Heart left ventricle (tissue), 13 donors: ENCODE data around the gene LPAR3.

ENCODE experiments used
- POLR2A ChIP-seq, 2 donors: fragments of 450-650 bp; IDR thresholded peaks; one replicate each; pipeline ENCODE4 v1.6.1; 2017; ENCODE audit warnings: antibody characterized with exemption in 2 of 2, mild to moderate bottlenecking in 2 of 2, moderate library complexity in 2 of 2
- TF ChIP-seq, protein P1 (sequence below), 12 donors: fragments of 200-600 bp; sonication (generic) in 4 of 12; IDR thresholded peaks; one replicate each; pipeline versions ENCODE4 v1.5.0 to v1.8.0; 2018 to 2022; ENCODE audit warnings: antibody characterized with exemption in 12 of 12, mild to moderate bottlenecking in 5 of 12
- donor health status: ischemic (EF 13 %, LVEDD 7.1; RV severe dilation, severe dysfunction).
- donor health status: DM: no; HTN: yes; CAD: no.
- donor health status: DM: no; HTN: no; CAD: no.
- donor health status: ischemic (EF 25% LVEDD 6.9; RV normal size, moderate dysfunction).
- donor health status: ischemic (EF 25% LVEDD 5.7; RV mildly dilated, moderate dysfunction).
- donor health status: ischemic (EF 35%, LVEDD 5.7; RV mildly dilated, moderate dysfunction).
- donor health status: nonischemic (EF 11% LVEDD 7.7; RV severe dilation, severe dysfunction).
- donor health status: DM: yes; HTN: yes; CAD: no.
- donor health status: PGD.
- donor health status: ischemic (EF 29% LVEDD 5.4; RV normal size, mild dysfunction).
- donor health status: nonischemic (EF 23%, LVEDD 6.1; RV moderate dilation, normal function).

DNA sequence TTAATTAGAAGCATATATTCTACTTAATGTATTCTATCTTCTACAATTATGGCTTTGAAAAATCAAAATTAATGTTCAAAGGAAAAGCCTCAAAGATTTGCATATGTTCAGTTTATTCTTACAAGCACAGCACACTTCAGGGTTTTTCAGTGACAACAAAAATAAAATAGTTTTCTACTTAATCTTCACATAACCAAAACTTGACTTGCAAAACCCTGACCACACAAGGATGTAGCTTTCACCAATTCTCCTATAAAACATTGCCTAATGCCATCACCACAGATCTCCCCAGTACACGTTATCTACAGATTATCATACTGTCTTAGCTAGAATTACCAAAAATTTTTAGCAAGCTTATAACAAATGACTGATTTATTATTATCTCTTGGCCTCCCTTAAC is 23.3 kb downstream of the LPAR3 start:
- TF ChIP-seq, protein P1, sequence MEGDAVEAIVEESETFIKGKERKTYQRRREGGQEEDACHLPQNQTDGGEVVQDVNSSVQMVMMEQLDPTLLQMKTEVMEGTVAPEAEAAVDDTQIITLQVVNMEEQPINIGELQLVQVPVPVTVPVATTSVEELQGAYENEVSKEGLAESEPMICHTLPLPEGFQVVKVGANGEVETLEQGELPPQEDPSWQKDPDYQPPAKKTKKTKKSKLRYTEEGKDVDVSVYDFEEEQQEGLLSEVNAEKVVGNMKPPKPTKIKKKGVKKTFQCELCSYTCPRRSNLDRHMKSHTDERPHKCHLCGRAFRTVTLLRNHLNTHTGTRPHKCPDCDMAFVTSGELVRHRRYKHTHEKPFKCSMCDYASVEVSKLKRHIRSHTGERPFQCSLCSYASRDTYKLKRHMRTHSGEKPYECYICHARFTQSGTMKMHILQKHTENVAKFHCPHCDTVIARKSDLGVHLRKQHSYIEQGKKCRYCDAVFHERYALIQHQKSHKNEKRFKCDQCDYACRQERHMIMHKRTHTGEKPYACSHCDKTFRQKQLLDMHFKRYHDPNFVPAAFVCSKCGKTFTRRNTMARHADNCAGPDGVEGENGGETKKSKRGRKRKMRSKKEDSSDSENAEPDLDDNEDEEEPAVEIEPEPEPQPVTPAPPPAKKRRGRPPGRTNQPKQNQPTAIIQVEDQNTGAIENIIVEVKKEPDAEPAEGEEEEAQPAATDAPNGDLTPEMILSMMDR (IDR thresholded peaks at IDR 0.05), result no peak
- no peak for TF ChIP-seq POLR2A (IDR thresholded peaks at IDR 0.05)
